Measurements from ENCODE around the gene KRT4.
"Not testable (repeated sequence)": the region's sequence is repeated elsewhere in the genome, so short reads cannot be mapped to it uniquely, and the experiment has no call there.

The KRT4 gene

GRCh38 chr12:52807544-52808470 lies 6.1 kb downstream of the KRT4 start:
- no peak for DNase-seq

GRCh38 chr12:52806821-52807543 lies 6.9 kb downstream of the KRT4 start:
- no peak for DNase-seq

- no peak for DNase-seq
These were observed 7.6 kb downstream of the KRT4 start for GRCh38 chr12:52806169-52806811.

GRCh38 chr12:52805739-52806138 lies 8.2 kb downstream of the KRT4 start:
- DNase-seq = no peak

DNA sequence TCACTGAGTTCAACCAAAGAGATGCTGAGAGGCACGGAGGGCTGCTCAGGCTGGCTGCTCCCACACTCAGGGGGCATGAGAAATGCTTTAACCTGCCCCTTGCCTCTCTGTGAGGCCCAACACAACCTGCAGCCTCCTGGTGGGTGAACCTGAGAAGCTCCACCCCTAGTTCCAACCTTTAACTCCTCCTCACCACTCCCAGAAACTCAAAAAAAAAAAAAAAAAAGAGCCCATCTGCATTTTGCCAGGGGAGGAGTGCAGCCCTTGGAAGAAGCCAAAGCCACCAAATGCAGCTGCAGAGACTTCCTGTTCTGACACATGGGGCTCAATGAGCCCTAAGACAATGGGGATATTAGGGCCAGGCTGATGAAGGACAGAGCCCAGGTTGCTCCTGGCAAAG lies 8.9 kb downstream of the KRT4 start:
- no peak for DNase-seq

DNA sequence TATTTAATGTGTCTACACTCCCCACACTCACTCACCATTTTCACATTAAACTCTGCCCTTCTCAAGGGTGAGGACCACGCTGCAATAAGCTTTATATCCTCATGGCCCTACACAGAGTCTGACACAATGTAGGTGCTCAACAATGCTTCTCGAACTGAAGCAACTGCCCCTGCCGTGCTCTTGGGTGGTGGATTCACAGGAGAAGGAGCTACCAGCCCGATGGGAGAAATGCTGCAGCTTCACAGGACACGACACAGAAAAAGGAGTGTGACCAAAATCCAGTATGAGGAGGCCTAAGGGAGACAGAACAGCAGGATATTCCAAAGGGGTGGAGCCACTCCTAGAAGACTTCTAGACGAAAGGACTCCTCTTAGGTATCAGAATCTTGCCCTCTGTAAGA lies 11.5 kb downstream of the KRT4 start:
- no peak for DNase-seq

- no peak for DNase-seq
These were observed 12.1 kb downstream of the KRT4 start for GRCh38 chr12:52801773-52802172.

GRCh38 chr12:52800259-52800917 lies 13.5 kb downstream of the KRT4 start:
- DNase-seq = no peak

GRCh38 chr12:52799505-52800211 lies 14.3 kb downstream of the KRT4 start:
- no peak for DNase-seq

DNA sequence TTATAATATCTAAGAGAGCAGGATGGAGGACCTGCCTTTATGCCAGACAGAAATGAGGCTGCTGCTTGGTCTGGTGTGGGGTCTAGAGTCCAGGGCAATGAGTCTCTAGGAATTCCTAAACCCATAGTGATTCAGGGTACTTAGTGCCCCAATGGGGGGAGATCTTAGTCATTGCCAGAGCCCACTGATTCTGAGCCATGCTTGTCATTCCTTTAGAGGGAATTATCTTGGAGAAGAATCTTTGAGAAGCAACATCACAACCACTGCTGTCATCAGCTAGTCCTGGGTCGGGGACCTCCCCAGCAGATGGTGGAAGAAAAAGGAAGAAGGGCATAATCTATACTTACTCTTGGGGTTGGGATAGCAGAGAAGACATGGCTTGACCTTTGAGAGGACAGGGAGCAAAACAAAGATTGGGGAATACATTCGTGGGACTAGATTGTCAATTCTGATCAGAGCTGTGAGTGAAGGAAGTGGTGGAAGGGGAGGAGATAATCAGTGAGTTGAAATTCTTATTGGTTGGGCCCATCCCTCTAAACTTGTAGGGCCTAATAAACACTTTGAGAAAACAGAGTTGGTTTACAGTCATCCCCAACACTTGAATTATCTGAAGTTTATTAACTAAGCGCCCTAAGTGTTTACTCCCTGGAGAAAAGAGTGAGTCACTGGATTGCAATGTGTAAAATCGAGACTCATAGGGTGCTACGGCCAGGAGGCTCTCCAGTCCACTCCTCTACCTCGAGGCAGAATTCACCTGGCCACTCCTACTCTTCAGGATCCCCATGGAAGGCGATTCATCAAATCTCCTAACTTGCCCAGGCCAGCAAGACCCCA lies 15.0 kb downstream of the KRT4 start:
- DNase-seq = no peak

DNA sequence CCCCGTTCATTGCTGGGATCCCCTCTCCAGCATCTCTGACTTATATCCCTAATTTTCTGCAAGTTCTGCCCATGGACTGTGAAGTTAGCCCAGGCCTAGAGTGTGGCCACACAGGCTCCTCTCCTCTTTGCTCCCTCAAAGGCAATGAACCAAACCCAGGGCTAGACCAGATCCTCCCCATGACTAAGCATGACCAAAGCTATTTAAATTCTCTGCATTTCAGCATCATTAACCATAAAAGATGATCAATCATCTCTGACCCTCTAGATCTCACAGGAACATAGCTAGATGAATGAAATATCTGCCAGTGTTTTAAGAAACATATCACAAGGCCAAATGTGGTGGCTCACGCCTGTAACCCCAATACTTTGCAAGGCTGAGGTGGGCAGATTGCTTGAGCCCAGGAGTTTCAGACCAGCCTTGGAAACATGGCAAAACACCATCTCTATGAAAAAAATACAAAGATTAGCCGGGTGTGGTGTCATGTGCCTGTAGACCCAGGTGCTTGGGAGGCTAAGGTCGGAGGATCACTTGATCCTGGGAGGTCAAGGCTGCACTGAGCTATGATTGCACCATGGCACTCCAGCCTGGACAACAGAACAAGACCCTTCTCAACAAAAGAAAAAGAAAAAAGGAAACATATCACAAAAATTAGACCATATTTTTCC lies 15.8 kb downstream of the KRT4 start:
- no peak for DNase-seq

- no peak for DNase-seq
These were observed 16.4 kb downstream of the KRT4 start for GRCh38 chr12:52797529-52797894.

DNA sequence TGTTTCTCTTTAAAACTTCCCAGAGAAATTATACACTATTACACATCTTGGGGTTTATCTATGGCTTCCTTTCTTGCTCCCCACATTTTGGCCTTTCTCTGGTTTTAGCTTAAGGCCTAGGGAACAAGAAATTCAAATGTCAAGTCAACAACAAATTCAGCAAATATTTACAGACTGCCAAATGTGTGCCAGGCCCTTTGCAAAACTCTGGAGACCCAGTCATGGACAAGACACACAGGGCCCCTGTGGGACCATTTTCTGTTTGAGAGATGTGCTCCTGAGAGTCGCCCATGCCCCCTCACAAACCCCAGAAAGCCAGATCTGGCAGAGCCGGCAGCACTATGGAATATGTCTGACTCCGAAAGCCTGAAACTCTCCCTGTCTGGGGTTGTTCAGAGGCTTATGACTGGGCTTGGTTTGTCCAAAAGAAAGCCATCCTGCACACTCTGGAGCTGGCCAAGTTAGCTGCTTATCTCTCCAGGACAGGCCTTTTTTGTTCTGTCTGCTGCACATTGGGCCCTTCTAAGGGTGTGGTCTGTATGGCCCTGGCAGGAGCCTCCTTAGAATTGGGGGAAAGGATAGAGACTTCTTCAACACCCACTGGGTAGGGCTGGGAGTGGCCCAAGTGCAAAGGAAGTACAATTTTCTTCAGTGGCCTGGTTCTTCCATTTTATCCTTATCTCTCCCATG lies 16.9 kb downstream of the KRT4 start:
- no peak for DNase-seq

DNA sequence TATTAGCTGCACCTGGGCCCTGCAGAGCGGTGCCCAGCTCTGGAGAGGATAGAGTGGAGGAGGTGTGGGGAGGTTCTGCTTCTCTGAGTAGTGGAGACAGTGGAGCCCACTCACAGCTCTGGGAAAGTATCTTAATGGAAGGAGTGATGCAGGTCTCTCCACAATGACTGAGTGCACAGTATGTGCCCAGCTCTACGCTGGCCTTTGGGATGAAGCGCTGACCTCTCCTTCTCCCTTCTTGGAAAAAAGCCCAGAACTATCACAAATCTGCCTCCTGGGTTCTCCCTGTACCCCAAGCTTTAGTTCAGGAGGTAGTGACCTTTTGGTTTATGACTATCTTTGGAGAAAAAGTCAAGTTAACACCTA lies 17.5 kb downstream of the KRT4 start:
- DNase-seq = no peak

DNA sequence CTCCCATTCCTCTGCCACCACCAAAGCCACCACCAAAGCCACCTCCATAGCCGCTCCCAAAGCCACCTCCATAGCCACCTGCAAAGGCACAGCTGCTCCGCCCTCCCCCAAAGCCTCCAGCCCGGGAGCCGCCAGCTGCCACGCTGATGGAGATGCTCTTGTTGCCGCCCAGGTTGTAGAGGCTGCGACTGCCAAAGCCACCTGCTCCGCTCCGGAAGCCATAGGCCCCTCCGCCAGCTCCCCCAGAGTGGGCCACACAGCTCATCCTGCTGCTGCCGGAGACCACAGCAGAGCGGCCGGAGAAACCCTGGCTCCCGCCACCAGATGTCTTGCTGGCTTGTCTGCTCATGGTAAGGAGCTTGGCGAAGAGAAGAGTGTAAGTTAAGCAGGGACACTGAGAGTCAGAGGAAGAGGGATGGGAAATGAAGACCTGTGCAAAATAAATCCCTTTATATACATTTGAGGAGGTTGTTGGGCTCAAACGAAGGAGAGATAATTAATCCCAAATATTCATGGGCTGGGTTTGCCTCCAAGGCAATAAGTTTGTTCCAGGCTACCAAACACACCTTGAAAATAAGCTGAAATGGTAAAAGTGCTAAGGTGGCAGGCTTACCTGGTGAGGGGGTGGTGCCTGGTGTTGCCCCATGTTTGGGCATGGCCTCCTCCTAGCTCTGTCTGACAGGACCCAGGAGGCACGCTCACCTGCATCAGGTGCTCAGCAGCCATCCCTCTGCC lies 18.1 kb downstream of the KRT4 start, which contains the start of gene KRT3:
Gene KRT3 (minus strand): TSS at position 424 of the 735 bp plus-strand sequence. CDS start 75 bp downstream, at position 349.
- DNase-seq = no peak

DNA sequence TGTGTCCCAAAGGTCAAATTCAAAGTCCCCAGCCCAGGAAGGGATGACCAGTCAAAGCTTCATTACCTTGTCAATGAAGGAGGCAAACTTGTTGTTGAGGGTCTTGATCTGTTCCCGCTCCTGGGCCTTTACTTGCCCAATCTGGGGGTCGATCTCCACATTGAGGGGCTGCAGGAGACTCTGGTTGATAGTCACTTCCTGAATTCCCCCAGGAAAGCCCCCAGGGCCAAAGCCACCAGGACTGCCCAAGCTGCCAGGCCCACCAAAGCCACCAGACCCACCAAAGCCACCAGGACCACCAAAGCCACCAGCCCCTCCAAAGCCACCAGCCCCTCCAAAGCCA lies 18.6 kb downstream of the KRT4 start:
- DNase-seq = not testable (repeated sequence)

GRCh38 chr12:52794479-52795331 lies 19.2 kb downstream of the KRT4 start:
- no peak for DNase-seq

DNA sequence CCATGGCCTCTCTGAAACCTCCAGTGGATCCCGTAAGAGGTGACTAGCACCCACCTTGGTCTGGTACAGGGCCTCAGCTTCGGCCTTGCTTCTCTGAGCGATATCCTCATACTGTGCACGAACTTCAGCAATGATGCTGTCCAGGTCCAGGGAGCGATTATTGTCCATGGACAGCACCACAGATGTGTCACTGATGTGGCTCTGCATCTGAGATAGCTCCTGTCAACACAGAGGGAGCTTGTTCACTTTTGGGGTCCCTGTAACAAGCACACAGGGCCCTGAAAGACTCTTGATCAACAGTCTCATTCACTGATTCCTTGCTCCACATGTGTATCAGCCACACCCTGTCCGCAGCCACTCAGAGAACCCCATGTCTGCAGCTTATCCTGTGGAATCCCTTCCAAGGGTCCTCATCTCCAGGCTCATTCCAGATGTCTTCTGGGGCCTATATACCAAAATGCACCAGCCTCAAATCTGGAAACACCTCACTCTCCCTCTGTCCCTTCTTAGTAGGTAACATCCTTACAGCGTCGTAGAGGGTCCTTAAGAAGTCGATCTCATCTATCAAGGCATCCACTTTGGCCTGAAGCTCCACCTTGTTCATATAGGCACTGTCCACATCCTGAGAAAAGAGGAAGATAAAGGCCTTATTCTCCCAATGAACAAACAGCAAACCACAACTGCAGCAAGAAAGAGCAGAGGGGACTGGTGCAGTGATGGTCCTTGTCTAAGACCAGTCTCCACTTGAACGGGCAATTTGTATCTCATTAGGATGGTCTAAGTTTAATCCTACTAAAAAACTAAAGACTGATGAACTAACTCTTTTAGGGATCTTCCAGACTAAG lies 21.5 kb downstream of the KRT4 start:
- no peak for DNase-seq

Data from activated CD4-positive, alpha-beta T cell treated with anti-CD3 and anti-CD28 coated beads for 48 hours (primary cell).